ENCODE measurements around the gene SRD5A3.

- no peak for TF ChIP-seq NR2C2 (IDR thresholded peaks at IDR 0.05; ENCODE audit: borderline replicate concordance, control insufficient read depth, insufficient read length, low read depth)
- TF ChIP-seq JUND (IDR thresholded peaks at IDR 0.05; ENCODE audit: low read depth, low read length), result no peak
- no peak for TF ChIP-seq EZH2 (IDR thresholded peaks at IDR 0.05; ENCODE audit: borderline replicate concordance, control insufficient read depth, low read depth, low read length)
- TF ChIP-seq USF2 (IDR thresholded peaks at IDR 0.05; ENCODE audit: borderline replicate concordance, low read depth, low read length), result no peak
- no peak for TF ChIP-seq POLR2A (IDR thresholded peaks at IDR 0.05; ENCODE audit: low read depth, low read length)
- no peak for TF ChIP-seq SPI1 (IDR thresholded peaks at IDR 0.05; ENCODE audit: borderline replicate concordance, insufficient read depth, low read depth, low read length)
- no peak for TF ChIP-seq CREM (IDR thresholded peaks at IDR 0.05; ENCODE audit: low read depth)
- no peak for TF ChIP-seq ZBTB11 (CRISPR knock-in tag; IDR thresholded peaks at IDR 0.05)
Measured at GRCh38 chr4:55314141-55314820, 31.8 kb upstream of the SRD5A3 start.

Measured in GM12878 (cell line).